Liver (tissue), 3 donors: ENCODE results near the gene NCOR1.

Source experiments
- ATF3 ChIP-seq: IDR thresholded peaks from 2 replicates; pipeline ENCODE4 v1.6.1; 2016; ENCODE audit warnings: antibody characterized with exemption
- CTCF ChIP-seq: fragments of 150-350 bp; IDR thresholded peaks from 2 replicates; pipeline ENCODE4 v1.5.1; 2017; ENCODE audit warnings: improper control_type of control experiment, low read depth, low read length; ENCODE audit not compliant: missing input control
- GABPA ChIP-seq, 2 donors: IDR thresholded peaks in 1 of 2; conservative IDR thresholded peaks in 1 of 2; 2 replicates each; pipeline ENCODE4 v1.6.1; 2016; ENCODE audit warnings: antibody characterized with exemption in 2 of 2, mild to moderate bottlenecking in 1 of 2, moderate library complexity in 1 of 2
- HNF4A ChIP-seq, 2 donors: conservative IDR thresholded peaks; 2 replicates each; pipeline ENCODE4 v1.6.1; 2016; ENCODE audit warnings: antibody characterized with exemption in 2 of 2, mild to moderate bottlenecking in 2 of 2
- JUND ChIP-seq, 2 donors: IDR thresholded peaks; 2 replicates each; pipeline ENCODE4 v1.6.1; 2016; ENCODE audit warnings: antibody characterized with exemption in 2 of 2
- MAX ChIP-seq: IDR thresholded peaks from 2 replicates; pipeline ENCODE4 v1.6.1; 2016; ENCODE audit warnings: antibody characterized with exemption
- YY1 ChIP-seq: IDR thresholded peaks from 2 replicates; pipeline ENCODE4 v1.6.1; 2016; ENCODE audit warnings: antibody characterized with exemption, mild to moderate bottlenecking
- ZBTB33 ChIP-seq: IDR thresholded peaks from 2 replicates; pipeline ENCODE4 v1.6.1; 2016; ENCODE audit warnings: antibody characterized with exemption
- donor health status: healthy.
- donor health status: healthy.

GRCh38 chr17:16189791-16190348 is 25.5 kb downstream of the NCOR1 start:
- TF ChIP-seq CTCF (no peak), ATF3 (no peak), YY1 (no peak), JUND (IDR thresholded peaks at IDR 0.05) (no peak), ZBTB33 (no peak), GABPA (IDR thresholded peaks at IDR 0.05 in 1 of 2, conservative IDR thresholded peaks at IDR 0.05 in 1 of 2) (no peak), HNF4A (conservative IDR thresholded peaks at IDR 0.05) (no peak), MAX (no peak)
